Fibroblast of lung (primary cell): ENCODE results near the gene TMEM215. TPM values are rescaled to one million over a fixed set of nuclear protein-coding genes. Genes with fewer than 3 reads are reported as not detected.
"Not testable (repeated sequence)": the region's sequence is repeated elsewhere in the genome, so short reads cannot be mapped to it uniquely, and the experiment has no call there.

Experiments
- DNase-seq, 2 donors: peaks; one replicate each; pipeline versions ENCODE4 v3.0.0 to v3.0.0-alpha.2; 2010; ENCODE audit warnings: low read depth in 2 of 2
- H2AFZ ChIP-seq: 2 replicates; pipeline ENCODE4 v1.5.1; 2012; ENCODE audit warnings: low read length, control low read depth, inconsistent platforms
- H3K27ac ChIP-seq: 2 replicates; pipeline ENCODE4 v1.5.1; 2011; ENCODE audit warnings: low read length, control low read depth; ENCODE audit not compliant: insufficient read depth
- H3K27me3 ChIP-seq: 2 replicates; pipeline ENCODE4 v1.5.1; 2011; ENCODE audit warnings: mild to moderate bottlenecking, low read length; ENCODE audit not compliant: control insufficient read depth, insufficient read depth
- H3K36me3 ChIP-seq: 2 replicates; pipeline ENCODE4 v1.5.1; 2011; ENCODE audit warnings: low read length; ENCODE audit not compliant: control insufficient read depth, insufficient read depth
- H3K4me1 ChIP-seq: 2 replicates; pipeline ENCODE4 v1.5.1; 2011; ENCODE audit warnings: low read length; ENCODE audit not compliant: control insufficient read depth, insufficient read depth; ENCODE audit errors: extremely low read depth
- H3K4me2 ChIP-seq: 2 replicates; pipeline ENCODE4 v1.5.1; 2011; ENCODE audit warnings: low read length, control low read depth; ENCODE audit not compliant: insufficient read depth; ENCODE audit errors: extremely low read depth
- H3K4me3 ChIP-seq, 4 experiments: fragments of 200-600 bp in 1 of 4; sonication (generic) in 1 of 4; replicated peaks in 1 of 4; 2 replicates each; pipeline ENCODE4 v1.5.1; 2011 to 2016; ENCODE audit warnings: low read length in 4 of 4, low read depth in 3 of 4, mild to moderate bottlenecking in 3 of 4, control low read depth in 2 of 4, inconsistent platforms in 1 of 4, mixed read lengths in 1 of 4; ENCODE audit not compliant: insufficient read depth in 1 of 4; ENCODE audit errors: control extremely low read depth in 1 of 4
- H3K79me2 ChIP-seq: 2 replicates; pipeline ENCODE4 v1.5.1; 2012; ENCODE audit warnings: mild to moderate bottlenecking, low read length, inconsistent platforms; ENCODE audit not compliant: control insufficient read depth, insufficient read depth
- H3K9ac ChIP-seq: 2 replicates; pipeline ENCODE4 v1.5.1; 2011; ENCODE audit warnings: mild to moderate bottlenecking, low read length, control low read depth; ENCODE audit not compliant: insufficient read depth
- H3K9me3 ChIP-seq: 2 replicates; pipeline ENCODE4 v1.5.1; 2012; ENCODE audit warnings: low read depth, low read length; ENCODE audit not compliant: control insufficient read depth, insufficient read depth
- H4K20me1 ChIP-seq: 2 replicates; pipeline ENCODE4 v1.5.1; 2011; ENCODE audit warnings: low read length; ENCODE audit not compliant: control insufficient read depth, insufficient read depth; ENCODE audit errors: extremely low read depth
- EZH2 ChIP-seq: IDR thresholded peaks from 2 replicates; pipeline ENCODE4 v1.5.1; 2012; ENCODE audit warnings: low read length, control low read depth, mild to moderate bottlenecking; ENCODE audit errors: missing control alignments
- polyA plus RNA-seq, 2 donors: library from polyadenylated mRNA; depleted of rRNA in 1 of 2; stranded (reverse) in 1 of 2; unstranded in 1 of 2; fragments of >200 nt; gene quantifications; 2 replicates each; pipeline ENCODE4 v1.2.1, GENCODE V29; 2011 to 2012; ENCODE audit warnings: missing spikeins in 1 of 2
- total RNA-seq: library from RNA; depleted of rRNA; stranded (reverse); fragments of >200 nt; gene quantifications from 2 replicates; pipeline ENCODE4 v1.2.1, GENCODE V29; 2014
- TF ChIP-seq, protein P1 (sequence below), 2 donors: IDR thresholded peaks in 1 of 2; conservative IDR thresholded peaks in 1 of 2; 1 replicate in 1 of 2; 2 replicates in 1 of 2; pipeline ENCODE4 v1.5.1; 2011 to 2012; ENCODE audit warnings: low read length in 2 of 2, control low read depth in 1 of 2, inconsistent platforms in 1 of 2, low read depth in 1 of 2, mild to moderate bottlenecking in 1 of 2

TMEM215 gene
- total and polyA plus RNA-seq, 2 donors (not counting 1 experiment from before 2014, with no cell fraction given) = not detected

DNA sequence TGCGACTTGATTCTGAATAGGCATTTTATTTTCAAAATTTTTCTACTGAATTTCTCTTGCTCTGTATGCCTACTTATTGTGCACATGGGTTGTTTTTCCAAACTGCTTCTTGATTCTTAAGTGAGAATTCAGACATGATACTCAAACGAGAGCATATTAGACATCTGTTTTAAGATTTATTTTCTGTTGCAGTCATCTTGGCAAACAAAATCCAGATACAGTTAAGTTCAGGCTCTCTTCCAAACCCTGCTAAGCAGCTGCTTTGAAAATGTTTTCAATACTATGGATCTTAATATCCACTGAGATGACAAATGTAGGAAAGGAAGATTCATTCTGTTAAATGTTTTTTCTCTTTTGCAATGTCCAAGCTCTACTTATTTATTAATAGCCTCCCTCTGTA lies 4.5 kb downstream of the TMEM215 start:
- no peak for TF ChIP-seq EZH2
- H3K4me2 ChIP-seq = no peak overlapping the region
- H3K9ac ChIP-seq = no peak overlapping the region
- no peak overlapping the region for H3K27ac ChIP-seq
- no peaks in the 10 kb centered on the region for H3K9me3 ChIP-seq
- H4K20me1 ChIP-seq = no peaks in the 10 kb centered on the region
- peaks cover 15% of the 10 kb centered on the region for H3K27me3 ChIP-seq
- no peak overlapping the region for H3K4me3 ChIP-seq
- no peaks in the 10 kb centered on the region for H3K36me3 ChIP-seq
- no peak overlapping the region for H2AFZ ChIP-seq
- no peaks in the 10 kb centered on the region for H3K4me1 ChIP-seq
- no peak for DNase-seq
- no peaks in the 10 kb centered on the region for H3K79me2 ChIP-seq

DNA sequence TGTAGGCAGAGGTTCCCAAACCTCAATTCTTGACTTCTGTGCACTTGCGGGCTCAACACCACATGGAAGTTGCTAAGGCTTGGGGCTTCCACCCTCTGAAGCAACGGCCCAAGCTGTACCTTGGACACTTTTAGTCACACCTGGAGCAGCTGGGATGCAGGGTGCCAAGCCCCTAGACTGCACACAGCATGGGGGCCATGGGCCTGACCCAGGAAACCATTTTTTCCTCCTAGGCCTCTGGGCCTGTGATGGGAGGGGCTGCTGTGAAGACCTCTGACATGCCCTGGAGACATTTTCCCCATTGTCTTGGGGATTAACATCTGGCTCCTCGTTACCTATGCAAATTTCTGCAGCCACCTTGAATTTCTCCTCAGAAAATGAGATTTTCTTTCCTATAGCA lies 12.7 kb downstream of the TMEM215 start:
- H3K36me3 ChIP-seq, H4K20me1 ChIP-seq, H3K4me1 ChIP-seq, H3K79me2 ChIP-seq, H2AFZ ChIP-seq, H3K4me3 ChIP-seq, H3K4me2 ChIP-seq, DNase-seq, H3K27ac ChIP-seq, H3K27me3 ChIP-seq, H3K9ac ChIP-seq, H3K9me3 ChIP-seq: not testable (repeated sequence)

DNA sequence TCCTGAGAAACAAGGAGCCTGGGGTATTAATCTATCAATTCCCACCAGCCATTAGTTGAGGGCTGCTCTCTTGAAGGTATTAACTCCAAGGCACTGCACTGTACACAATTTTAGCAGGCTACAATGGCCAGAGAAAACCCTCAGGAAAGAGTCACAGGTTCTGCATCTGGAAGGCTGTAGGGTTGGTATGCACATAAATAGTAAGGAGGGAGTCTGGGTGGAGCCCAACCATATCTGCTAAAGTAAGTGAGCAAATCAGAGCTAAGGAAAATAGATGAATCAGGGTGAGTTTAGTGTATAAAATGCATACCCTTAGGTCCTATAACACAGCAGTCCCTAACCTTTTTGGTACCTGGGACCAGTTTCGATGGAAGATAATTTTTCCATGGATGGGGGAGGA lies 18.2 kb downstream of the TMEM215 start:
- H3K36me3 ChIP-seq = no peaks in the 10 kb centered on the region
- no peaks in the 10 kb centered on the region for H3K79me2 ChIP-seq
- no peak for TF ChIP-seq EZH2
- TF ChIP-seq, protein P1, sequence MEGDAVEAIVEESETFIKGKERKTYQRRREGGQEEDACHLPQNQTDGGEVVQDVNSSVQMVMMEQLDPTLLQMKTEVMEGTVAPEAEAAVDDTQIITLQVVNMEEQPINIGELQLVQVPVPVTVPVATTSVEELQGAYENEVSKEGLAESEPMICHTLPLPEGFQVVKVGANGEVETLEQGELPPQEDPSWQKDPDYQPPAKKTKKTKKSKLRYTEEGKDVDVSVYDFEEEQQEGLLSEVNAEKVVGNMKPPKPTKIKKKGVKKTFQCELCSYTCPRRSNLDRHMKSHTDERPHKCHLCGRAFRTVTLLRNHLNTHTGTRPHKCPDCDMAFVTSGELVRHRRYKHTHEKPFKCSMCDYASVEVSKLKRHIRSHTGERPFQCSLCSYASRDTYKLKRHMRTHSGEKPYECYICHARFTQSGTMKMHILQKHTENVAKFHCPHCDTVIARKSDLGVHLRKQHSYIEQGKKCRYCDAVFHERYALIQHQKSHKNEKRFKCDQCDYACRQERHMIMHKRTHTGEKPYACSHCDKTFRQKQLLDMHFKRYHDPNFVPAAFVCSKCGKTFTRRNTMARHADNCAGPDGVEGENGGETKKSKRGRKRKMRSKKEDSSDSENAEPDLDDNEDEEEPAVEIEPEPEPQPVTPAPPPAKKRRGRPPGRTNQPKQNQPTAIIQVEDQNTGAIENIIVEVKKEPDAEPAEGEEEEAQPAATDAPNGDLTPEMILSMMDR (conservative IDR thresholded peaks at IDR 0.05 in 1 of 2, IDR thresholded peaks at IDR 0.05 in 1 of 2; ENCODE audit: low read depth in 1 of 2, low read length in 2 of 2) = no peak
- H3K4me2 ChIP-seq = no peak overlapping the region
- H3K9ac ChIP-seq = no peak overlapping the region
- no peak overlapping the region for H2AFZ ChIP-seq
- H3K27ac ChIP-seq = no peak overlapping the region
- H4K20me1 ChIP-seq = no peaks in the 10 kb centered on the region
- no peak for DNase-seq
- H3K4me3 ChIP-seq = no peak overlapping the region
- H3K9me3 ChIP-seq = no peaks in the 10 kb centered on the region
- H3K27me3 ChIP-seq = no peaks in the 10 kb centered on the region
- no peaks in the 10 kb centered on the region for H3K4me1 ChIP-seq

DNA sequence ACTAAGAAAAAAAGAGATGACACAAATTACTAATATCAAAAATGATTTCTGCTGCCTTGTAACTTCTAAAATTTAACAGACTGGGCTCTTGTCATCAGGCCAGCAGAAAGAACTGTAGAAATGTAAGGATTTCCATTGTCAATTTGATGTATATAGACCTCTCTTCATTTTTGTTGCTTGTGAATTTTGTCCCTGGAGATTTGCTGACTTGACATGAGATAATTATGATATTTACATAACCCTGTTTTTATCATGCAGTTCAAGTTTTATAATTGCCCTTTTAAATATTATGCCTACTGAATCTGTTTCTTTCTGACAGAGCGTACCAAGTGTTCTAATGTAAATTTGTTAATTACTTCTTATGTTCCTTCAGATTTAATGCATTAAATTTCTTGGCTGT lies 23.9 kb downstream of the TMEM215 start:
- H3K36me3 ChIP-seq = no peaks in the 10 kb centered on the region
- no peak overlapping the region for H3K27ac ChIP-seq
- H2AFZ ChIP-seq = no peak overlapping the region
- TF ChIP-seq, protein P1 (conservative IDR thresholded peaks at IDR 0.05 in 1 of 2, IDR thresholded peaks at IDR 0.05 in 1 of 2; ENCODE audit: low read depth in 1 of 2, low read length in 2 of 2) = no peak
- TF ChIP-seq EZH2 = no peak
- H3K4me2 ChIP-seq = no peak overlapping the region
- H3K4me3 ChIP-seq = no peak overlapping the region
- H3K79me2 ChIP-seq = no peaks in the 10 kb centered on the region
- H3K4me1 ChIP-seq = no peaks in the 10 kb centered on the region
- no peak overlapping the region for H3K9ac ChIP-seq
- no peaks in the 10 kb centered on the region for H3K9me3 ChIP-seq
- no peak for DNase-seq
- no peaks in the 10 kb centered on the region for H3K27me3 ChIP-seq
- no peaks in the 10 kb centered on the region for H4K20me1 ChIP-seq
